Gastrocnemius medialis (tissue), 4 donors: ENCODE measurements around the gene CFAP57.

ENCODE experiments used
- CTCF ChIP-seq, 5 experiments: fragments of 450-650 bp in 3 of 5; fragments of 200-600 bp in 2 of 5; sonication (generic) in 2 of 5; IDR thresholded peaks in 4 of 5; conservative IDR thresholded peaks in 1 of 5; 1 replicate in 4 of 5; 2 replicates in 1 of 5; pipeline ENCODE4 v1.5.1; 2016 to 2019; ENCODE audit warnings: antibody characterized with exemption in 5 of 5, mild to moderate bottlenecking in 3 of 5, moderate library complexity in 3 of 5
- POLR2A ChIP-seq, 2 donors: fragments of 450-650 bp; IDR thresholded peaks; one replicate each; pipeline ENCODE4 v1.6.1; 2017; ENCODE audit warnings: antibody characterized with exemption in 2 of 2, mild to moderate bottlenecking in 2 of 2, moderate library complexity in 2 of 2

- TF ChIP-seq POLR2A (IDR thresholded peaks at IDR 0.05): no peak
- TF ChIP-seq CTCF (IDR thresholded peaks at IDR 0.05 in 4 of 5, conservative IDR thresholded peaks at IDR 0.05 in 1 of 5): no peak
Observed at GRCh38 chr1:43205671-43206070, 33.5 kb downstream of the CFAP57 start.
